ENCODE measurements around the gene ZNF345.

The ZNF345 gene

GRCh38 chr19:36850559-36851442 lies at the start of gene ZNF345:
Gene ZNF345 (plus strand): TSS chr19:36850876. CDS start chr19:36876831, 25,955 bp downstream.
- DNase-seq = peak; percentile 98

GRCh38 chr19:36805364-36805763 lies 45.3 kb upstream of the ZNF345 start:
- no peak for DNase-seq

GRCh38 chr19:36807029-36807428 lies 43.6 kb upstream of the ZNF345 start:
- no peak for DNase-seq

- no peak for DNase-seq
Observed at GRCh38 chr19:36819130-36819630, 31.5 kb upstream of the ZNF345 start.

DNA sequence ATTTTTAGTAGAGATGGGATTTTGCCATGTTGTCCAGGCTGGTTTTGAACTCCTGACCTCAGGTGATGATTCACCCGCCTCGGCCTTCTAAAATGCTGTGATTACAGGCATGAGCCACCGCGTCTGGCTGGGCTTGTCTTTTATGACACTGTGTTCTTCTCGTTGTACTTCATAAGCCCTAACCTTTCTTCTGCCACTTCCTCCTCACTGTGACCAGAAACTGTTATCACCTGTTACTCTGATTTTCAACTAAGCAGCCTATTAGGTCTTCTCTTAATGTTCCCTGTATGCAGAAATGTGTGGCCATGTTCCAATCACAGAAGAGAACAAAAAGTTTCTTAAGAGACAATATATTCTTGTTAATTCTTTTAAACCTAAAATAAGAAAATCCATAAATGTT lies 28.9 kb upstream of the ZNF345 start:
- DNase-seq = no peak

DNA sequence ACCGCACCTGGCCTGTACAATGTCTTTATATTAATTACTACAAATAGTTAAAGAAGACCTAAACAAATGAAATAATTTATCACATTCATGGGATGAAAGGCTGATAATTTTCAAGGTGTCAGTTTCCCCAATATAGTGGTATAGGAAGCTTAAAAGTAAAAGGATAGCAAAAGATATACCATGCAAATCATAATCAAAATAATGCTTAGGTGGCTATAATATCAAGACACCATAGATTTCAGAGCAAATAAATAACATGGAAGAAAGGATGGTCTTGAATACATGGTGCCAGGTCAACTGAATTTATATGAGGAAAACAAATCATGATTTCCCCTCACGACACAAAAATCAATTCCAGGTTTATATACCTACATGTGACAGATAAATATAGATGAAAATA lies 17.2 kb upstream of the ZNF345 start:
- no peak for DNase-seq

- DNase-seq = no peak
Observed at GRCh38 chr19:36837176-36837905, 13.3 kb upstream of the ZNF345 start.

- peak; percentile 84 to 89 for DNase-seq
Observed at GRCh38 chr19:36837906-36838783, 12.5 kb upstream of the ZNF345 start, which contains the start of gene ZNF790. Gene ZNF790 (minus strand): TSS chr19:36838387. CDS start chr19:36825619, 12,768 bp downstream.

GRCh38 chr19:36838784-36839324 lies 11.8 kb upstream of the ZNF345 start:
- no peak for DNase-seq

DNA sequence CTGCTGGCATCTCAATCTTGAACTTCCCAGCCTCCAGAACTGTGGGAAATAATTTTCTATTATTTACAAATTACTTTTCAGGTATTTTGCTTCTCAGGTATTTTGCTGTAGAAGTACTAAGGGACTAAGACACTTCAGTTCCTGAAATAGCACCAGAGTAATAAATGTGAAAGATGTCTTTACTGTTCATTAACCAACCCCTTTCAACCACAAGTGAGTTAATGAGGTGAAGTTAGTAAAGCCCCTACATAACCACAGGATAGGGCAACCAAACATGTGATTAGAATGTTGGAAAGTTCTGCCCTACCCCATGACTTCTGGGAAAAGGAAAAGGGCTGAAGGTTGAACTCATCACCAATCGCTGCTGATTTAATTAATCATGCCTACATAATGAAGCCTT lies 2.7 kb upstream of the ZNF345 start:
- no peak for DNase-seq

GRCh38 chr19:36849701-36850558 lies 746 bp upstream of the ZNF345 start:
- peak; percentile 79 to 87 for DNase-seq

DNA sequence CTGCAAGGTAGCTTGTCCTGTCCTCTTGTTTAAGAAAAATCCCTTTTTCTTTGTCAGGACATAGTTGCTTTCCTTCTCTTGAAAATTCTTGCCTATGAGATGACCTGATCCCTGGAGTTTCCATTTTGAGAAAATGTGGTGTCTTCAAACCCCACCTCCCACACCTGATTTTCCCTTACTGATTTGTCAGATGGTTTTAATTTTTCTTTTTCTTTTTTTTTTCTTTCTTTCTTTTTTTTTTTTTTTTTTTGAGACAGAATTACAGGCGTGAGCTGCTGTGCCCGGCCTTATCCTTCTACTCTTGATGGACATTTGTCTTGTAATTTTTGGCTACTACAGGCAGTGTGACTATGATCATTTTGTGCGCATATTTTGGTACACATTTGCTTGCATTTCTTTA lies 1.2 kb downstream of the ZNF345 start:
- DNase-seq = no peak

DNA sequence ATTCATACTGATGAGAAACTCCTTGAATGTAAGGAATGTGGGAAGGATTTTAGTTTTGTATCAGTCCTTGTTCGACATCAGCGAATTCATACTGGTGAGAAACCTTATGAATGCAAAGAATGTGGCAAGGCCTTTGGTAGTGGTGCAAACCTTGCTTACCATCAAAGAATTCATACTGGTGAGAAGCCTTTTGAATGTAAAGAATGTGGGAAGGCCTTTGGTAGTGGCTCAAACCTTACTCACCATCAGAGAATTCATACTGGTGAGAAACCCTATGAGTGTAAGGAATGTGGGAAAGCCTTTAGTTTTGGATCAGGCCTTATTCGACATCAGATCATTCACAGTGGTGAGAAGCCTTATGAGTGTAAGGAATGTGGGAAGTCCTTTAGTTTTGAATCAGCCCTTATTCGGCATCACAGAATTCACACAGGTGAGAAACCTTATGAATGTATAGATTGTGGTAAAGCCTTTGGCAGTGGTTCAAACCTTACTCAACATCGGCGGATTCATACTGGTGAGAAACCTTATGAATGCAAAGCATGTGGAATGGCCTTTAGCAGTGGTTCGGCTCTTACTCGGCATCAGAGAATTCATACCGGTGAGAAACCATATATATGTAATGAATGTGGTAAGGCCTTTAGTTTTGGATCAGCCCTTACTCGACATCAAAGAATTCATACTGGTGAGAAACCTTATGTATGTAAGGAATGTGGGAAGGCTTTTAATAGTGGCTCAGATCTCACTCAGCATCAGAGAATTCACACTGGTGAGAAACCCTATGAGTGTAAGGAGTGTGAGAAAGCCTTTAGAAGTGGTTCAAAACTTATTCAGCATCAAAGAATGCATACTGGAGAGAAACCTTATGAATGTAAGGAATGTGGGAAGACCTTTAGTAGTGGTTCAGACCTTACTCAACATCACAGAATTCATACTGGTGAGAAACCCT lies 26.6 kb downstream of the ZNF345 start:
- no peak for DNase-seq

DNA sequence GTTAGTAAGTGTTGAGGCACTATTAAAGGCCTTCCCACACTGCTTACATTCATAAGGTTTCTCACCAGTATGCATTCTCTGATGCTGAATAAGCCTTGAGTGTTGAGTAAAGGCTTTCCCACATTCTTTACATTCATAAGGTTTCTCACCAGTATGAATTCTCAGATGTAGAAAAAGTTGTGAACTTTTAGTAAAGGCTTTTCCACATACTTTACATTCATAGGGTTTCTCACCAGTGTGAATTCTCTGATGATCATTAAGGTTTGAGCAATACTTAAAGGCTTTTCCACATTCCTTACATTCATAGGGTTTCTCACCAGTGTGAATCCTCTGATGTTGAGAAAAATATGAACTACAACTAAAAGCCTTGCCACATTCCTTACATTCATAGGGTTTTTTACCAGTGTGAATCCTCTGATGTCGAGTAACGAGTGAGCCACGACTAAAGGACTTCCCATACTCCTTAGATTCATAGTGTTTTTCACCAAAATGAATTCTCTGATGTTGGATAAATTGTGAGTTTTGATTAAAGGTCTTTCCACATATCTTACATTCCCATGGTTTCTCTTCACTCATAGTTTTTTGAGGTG lies 41.2 kb downstream of the ZNF345 start:
- DNase-seq = no peak

- DNase-seq = no peak
Observed at GRCh38 chr19:36894849-36895383, 44.2 kb downstream of the ZNF345 start.

GRCh38 chr19:36898422-36898821 lies 47.7 kb downstream of the ZNF345 start:
- DNase-seq = no peak

GRCh38 chr19:36915992-36916830 lies 65.5 kb downstream of the ZNF345 start, which contains the start of the genes ZNF568 and ZNF829:
Gene ZNF568 (plus strand): TSS chr19:36916332. CDS start chr19:36922771, 6,439 bp downstream.
Gene ZNF829 (minus strand): TSS chr19:36916291. CDS start chr19:36915167, 1,124 bp downstream.
- DNase-seq = no peak

DNA sequence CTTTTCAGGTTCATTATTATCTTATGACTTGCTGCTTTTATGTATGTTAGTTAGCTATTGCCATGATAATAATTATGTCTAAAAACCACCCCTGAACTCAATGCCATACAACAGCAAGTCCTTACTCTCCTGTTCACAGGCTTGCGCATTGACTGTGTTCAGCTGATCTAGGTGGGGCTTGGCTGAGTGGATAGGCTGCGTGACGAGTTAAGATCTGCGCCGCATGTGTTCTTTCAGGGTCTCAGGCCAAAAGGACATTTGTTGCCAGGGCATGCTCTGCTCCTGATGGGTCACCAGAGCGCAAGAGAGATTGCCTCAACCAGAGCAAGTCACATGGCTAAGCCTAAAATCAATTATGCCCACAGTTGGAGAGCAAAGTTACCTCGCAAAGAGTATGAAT lies 66.3 kb downstream of the ZNF345 start:
- DNase-seq = no peak
